IPS DF 4.7 (cell line): ENCODE measurements around the gene HRH4.
A peak's percentile ranks its signal among the peaks of the same experiment; 100 is the strongest.

Experiments
- DNase-seq: peaks from one replicate; pipeline ENCODE4 v3.0.0-alpha.2; 2013; ENCODE audit warnings: low spot score; ENCODE audit errors: extremely low read depth

The HRH4 gene

GRCh38 chr18:24504401-24504800 lies 44.0 kb downstream of the HRH4 start:
- DNase-seq, result no peak

GRCh38 chr18:24506175-24506574 lies 45.7 kb downstream of the HRH4 start:
- DNase-seq, result no peak

DNA sequence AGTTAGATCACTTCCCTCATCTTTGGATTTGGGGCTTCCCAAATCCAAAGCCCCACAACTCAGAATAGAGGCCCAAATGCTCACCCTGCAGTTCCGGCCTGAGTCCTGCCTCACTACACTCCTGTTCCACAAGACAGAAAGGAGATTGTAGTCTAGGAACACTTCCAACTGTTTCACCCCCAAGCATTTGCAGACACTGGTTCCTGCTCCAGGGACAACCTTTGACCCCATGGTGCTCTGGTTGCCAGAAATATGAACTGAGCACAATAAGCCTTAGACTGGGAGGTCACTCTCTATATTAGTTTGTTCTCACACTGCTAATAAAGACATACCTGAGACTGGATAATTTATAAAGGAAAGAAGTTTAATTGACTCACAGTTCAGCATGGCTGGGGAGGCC lies 49.0 kb downstream of the HRH4 start:
- no peak for DNase-seq

DNA sequence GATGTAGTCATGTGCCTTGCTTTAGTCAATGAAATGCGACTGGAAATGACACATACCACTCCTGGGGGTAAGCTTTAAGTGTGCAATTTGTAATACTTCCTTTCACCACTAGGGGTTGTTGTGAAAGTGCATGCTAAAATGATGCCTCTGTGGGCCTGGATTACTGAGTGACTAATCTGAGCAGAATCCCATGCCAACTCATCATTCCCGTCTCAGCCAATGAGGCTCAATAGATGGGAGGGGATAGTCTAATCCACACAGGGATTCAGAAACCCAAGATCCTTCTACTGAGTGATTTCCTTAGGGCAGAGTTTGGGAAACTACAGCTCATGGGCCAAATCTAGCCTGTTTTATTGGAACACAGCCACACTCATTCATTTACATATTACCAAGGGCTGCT lies 54.0 kb downstream of the HRH4 start:
- DNase-seq, result peak; percentile 66

DNA sequence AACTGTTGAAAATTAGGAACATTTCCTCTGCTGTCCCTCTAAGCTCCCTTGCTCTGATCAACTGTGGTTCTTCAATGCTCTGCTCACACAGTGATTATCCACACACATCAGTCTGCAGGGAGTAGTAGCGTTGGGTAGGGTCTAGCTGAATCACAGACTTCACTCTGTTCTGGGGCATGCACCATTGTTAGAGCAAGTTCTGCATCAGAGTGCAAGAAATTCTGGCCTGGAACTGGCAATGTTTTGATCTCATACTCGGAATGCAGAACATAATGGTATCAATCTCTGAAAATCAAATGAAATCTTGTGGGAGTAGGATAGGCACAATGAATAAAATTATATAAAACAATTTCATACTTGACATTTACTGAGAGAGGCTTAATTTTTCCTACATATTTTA lies 55.3 kb downstream of the HRH4 start:
- no peak for DNase-seq

DNA sequence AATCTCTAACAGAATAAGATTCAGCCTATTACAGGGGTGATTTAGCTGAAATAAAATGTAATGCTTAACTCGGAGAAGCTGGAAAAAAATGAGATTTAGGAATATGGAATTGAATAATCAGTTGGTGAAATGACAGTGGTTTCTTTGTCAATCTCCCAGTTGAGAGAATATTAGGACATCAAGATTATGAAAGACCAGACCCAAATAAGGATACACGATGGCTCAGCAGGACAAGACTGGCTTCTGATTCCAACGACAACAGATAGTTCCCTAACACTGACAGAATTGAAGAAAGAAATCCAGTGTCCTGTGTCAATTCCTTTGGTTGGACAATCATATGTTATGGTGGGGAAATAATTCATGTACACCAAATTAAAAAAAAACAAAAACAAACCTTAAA lies 55.8 kb downstream of the HRH4 start:
- DNase-seq, result no peak

GRCh38 chr18:24517554-24517953 lies 57.1 kb downstream of the HRH4 start:
- DNase-seq, result no peak

- DNase-seq, result no peak
Observed at GRCh38 chr18:24518596-24518995, 58.2 kb downstream of the HRH4 start.
